NCI-H1105 treated with DMSO at 0.1 percent for 48 hours (cell line): ENCODE data around the gene GRK5.

ENCODE experiments used
- DNase-seq: peaks from one replicate; lab custom pipeline; 2025; lab: John Stamatoyannopoulos, UW

The GRK5 gene

GRCh38 chr10:119316002-119316358 lies 108.6 kb downstream of the GRK5 start:
- DNase-seq: no peak

DNA sequence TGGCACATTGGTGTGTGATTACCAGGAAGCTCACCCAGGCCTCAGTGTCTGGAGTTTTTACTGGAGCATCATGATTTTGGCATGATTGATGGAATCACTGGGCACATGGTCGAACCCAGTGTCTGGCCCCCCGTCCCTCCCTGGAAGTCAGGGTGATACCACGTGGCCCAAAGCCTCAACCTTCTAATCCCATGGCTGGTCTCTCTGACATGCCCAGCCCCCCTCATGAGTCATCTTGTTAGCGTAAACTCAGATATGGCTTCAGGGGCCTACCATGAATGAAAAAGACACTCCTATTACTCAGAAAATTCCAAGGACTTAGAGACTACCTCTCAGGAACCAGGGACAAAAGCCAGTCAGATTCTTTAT lies 109.3 kb downstream of the GRK5 start:
- DNase-seq: no peak

GRCh38 chr10:119318411-119319160 lies 111.2 kb downstream of the GRK5 start:
- no peak for DNase-seq

DNA sequence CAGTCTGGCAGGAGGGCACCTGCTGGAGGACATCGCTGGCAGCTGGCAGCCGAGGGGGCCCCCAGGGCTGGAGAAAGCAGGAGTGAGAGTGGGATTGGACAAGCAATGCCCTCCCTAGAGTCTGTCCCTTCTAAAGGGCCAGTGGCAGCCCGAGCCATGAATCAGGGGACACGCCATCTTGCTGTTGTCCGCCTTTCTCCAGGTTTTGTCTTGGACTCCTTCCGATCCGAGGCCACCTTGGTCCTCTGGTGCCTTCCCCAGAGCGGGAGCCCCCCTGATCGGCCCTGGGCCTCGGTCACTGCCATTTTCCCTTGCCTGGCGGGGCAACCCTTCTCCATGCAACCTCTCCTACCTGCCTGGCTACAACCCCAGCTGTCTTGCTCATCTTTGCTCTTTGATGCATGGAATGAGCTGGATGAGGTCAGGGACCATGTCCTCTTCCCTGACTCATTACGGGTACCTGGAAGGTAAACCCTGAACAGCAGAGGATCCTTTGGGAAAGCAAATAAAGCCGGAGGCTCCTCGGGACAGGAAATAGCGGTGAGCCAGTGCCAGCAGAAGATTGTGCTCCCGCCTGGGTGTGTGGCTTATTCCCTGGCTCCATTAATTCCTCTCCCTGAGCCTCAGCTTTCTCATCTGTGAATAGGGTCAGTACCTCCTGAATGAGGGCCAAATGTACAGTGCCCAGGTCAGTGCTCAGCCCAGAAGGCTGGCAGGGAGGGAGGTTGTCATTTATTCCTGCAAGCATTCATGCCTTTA lies 112.0 kb downstream of the GRK5 start:
- no peak for DNase-seq

GRCh38 chr10:119319920-119320258 lies 112.5 kb downstream of the GRK5 start:
- DNase-seq: no peak

DNA sequence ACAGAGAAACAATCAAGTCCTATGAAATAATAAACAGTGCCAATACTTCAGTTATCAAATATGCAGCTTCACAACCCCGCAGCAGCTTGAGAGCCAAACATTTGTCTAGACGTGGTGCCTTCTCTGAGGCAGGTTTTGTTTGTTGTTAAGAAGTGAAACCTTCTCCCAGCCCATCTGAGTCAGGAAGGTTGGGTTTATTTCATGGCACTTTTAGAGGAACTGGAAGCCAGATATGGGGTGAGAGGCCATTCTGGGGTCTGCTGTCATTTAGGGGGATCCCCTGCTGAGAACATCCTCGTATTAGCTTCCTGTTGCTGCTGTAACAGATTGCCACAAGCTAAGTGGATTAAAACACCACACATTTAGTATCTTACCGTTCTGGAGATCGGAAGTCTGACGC lies 113.6 kb downstream of the GRK5 start:
- DNase-seq: no peak

DNA sequence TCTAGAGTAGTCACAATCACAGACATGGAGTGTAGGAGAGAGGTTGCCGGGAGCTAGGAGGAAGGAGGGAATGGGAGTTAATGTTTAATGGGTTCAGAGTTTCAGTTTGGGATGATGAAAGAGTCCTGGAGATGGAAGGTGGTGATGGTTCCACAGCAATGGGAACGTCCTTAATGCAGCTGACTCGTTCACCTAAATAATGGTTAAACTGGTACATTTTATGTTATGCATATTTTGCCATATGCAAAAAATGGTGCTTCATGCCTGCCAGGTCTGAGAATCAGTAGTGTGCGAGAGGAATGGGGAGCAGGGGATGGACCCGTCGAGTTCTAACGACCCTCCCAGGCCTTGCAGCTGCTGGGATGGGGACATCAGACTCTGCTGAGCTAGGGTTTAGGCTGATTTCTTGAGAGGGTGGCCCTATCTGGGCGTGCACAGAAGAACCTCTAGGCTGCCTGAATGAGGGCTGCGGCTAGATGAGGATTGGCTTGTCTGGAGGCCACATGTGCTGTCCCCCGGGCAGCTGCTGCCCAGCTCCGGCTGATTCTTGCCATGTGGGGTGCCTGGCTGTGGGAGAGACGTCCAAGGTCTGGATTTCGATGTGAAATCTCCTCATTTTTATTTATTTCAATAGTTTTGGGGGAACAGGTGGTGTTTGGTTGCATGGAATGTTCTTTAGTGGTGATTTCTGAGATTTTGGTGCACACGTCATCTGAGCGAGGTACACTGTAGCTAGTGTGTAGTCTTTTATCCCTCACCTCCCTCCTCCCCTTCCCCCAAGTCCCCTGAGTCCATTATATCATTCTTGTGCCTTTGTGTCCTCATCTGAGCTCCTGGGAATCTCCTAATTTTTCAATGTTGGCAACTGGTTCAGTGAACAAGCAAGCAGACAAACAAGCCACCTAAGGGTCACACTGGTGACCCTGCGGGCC lies 116.0 kb downstream of the GRK5 start:
- no peak for DNase-seq

DNA sequence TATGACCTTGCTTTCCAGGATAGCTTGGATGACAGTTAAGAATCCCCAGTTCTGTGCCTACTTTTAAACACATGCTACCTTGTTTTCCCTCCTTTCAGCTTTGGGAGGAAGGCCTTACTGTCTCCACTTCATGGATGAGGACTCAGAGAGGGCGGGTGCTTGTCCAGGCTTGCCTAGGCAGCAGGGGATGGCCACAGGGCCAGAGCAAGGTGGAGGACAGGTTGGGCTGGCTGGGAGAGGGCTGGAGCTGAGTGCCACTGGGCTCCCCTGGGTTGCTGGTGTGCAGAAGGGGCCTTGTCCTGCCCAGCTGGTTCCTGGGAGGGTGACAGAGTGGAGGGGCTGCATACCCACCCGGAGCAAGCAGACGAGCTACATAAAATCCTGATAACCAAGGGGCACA lies 117.8 kb downstream of the GRK5 start:
- DNase-seq: no peak

DNA sequence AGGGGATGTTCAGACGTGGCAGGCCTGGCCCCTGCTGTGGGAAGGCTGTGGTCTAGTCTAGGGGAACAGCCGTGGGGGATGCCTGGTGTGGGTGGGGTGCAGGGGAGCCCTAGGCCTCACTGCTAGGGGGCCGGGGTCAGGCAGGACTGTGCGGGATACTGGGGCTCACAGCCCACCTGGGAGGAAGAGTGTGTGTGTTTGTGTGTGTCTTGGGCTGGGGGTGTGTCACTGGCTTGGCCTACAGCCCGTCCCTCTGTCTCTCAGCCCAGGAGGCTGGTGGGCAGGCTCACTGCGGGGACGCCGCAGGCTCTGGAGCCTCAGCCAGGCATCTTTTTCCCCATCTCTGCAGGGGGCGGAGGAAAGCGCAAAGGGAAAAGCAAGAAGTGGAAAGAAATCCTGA lies 118.8 kb downstream of the GRK5 start:
- DNase-seq: no peak

GRCh38 chr10:119327096-119327745 lies 119.8 kb downstream of the GRK5 start:
- no peak for DNase-seq

DNA sequence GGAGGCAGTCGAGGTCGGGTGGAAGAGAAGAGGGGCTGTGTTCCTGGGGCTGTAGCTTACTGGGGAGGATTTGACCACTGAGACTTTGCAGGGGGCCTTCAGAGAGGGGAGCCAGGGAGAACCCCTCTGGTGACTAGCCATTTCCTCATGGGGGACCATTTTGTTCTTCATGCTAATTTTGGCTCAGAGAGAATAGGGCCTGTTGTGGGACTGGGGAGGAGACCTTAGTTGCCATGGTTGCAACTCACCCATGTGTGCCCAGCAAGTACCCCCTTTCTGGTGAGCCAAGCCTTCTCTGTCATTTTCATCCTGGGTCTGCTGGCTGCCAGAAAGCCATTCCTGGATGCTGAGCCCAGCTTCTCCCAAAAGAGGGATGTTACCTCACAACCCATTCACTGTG lies 120.9 kb downstream of the GRK5 start:
- no peak for DNase-seq

DNA sequence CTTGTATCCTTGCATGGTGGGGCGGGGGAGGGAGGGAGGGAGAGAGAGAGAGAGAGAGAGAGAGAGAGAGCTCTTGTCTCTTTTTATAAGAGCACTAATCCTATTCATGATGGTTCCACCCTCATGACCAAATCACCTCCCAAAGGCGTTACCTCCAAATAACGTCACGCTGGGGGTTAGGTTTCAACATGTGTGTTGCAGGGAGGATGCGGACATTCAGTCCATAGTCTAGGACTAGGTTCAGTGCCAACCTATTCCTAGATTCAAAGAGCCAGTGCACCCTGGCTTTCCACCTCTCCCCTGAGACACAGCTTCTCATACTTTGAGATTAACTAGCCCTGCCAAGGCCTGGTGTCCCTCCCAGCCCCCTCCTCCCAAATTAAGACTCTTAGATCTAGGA lies 123.0 kb downstream of the GRK5 start:
- no peak for DNase-seq

GRCh38 chr10:119331061-119331460 lies 123.7 kb downstream of the GRK5 start:
- DNase-seq: no peak

DNA sequence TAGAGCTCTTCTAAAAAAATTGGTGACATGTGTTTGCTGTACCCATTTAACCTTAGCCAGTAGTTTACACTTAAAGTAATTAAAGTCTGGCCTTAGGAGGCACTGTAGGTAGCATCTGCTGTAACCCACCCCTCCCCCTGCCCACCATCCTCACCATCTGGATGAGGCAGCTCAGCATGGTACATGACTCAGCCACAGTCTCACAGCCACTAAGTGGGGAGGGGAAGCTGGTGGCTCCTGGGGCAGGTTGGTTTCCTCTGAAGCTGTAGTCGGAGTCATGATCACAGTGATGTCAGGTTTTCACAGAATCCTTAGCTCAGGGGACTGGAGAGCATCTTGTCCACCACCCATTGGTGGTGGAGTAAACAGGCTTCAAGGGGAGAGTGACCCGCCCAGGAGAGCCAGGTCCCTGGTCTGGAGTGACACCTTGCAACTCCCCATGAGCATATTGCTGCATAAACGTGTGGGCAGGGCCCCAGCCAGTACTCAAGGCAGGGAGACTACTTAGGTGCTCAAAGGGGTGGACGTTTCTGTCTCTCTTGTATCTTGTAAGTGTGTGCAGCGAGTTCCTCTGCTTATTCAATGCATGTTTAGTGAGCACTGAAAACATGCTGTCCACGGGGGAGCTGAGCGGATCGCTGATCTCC lies 125.9 kb downstream of the GRK5 start:
- DNase-seq: no peak

GRCh38 chr10:119335671-119336353 lies 128.4 kb downstream of the GRK5 start:
- no peak for DNase-seq

DNA sequence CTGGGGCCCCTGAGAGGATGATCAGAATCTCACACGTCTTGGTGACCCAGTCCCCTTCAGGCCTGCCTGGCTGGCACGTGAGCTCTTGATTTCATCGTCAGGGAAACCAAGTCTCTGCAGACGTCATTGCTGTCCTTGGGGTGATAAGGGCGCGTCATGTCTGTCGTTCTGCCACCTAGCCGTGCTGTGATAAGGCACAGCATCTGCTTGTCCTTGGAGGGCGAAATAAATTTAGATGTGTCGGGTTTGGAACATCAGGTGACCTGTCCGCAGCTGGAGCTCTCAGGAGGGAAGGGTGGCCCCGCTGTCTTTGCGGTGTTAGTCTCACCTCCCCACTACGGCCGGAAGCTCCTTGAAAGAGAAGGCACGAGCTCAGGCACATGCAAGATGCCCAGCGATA lies 129.2 kb downstream of the GRK5 start:
- no peak for DNase-seq

DNA sequence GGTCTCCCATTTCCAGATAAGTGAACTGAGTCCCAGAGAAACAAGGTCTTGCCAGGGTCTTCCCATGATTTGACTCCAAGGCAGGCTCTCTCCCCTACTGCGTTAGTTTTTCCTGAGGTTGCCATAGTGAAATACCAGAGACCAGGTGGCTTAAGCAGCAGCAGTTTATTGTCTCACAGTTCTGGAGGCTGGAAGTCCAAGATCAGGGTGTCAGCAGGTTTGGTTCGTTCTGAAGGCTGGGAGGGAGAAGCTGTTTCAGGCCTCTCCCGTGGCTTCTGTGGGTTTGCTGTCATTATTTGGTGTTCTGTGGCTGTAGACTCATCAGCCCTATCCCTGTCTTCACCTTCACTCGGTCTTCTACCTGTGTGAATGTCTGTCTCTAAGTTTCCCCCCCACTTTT lies 129.9 kb downstream of the GRK5 start:
- DNase-seq: no peak

DNA sequence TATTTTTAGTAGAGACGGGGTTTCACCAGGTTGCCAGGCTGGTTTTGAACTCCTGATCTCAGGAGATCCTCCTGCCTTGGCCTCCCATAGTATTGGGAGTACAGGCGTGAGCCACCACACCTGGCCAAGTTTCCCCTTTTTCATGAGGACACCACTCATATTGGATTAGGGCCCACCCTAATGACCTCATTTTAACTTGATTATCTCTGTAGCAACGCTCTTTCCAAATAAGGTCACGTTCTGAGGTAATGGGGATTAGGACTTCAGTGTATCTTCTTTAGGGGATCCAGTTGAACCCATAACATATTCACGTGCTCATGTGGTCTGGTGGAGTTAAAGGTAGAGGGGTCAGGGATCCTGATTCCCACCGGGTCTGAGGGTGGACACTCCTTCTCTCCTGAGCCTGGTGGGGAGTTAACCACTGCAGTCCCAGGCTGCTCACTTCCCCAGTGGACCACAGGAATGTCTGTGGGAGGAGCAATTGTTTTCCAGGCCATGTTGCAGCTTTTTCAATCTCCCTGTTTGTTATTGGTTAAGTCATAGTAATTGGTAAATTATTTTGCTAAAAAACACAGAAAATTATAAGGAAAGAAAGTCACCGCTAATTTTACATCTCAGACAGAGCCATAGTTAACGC lies 130.5 kb downstream of the GRK5 start:
- no peak for DNase-seq

- DNase-seq: no peak
Observed at GRCh38 chr10:119339109-119339508, 131.7 kb downstream of the GRK5 start.

- no peak for DNase-seq
Observed at GRCh38 chr10:119340893-119341458, 133.6 kb downstream of the GRK5 start.
